ENCODE results near the gene CRTC3.
"Not testable (repeated sequence)": the region's sequence is repeated elsewhere in the genome, so short reads cannot be mapped to it uniquely, and the experiment has no call there.

Gene CRTC3

DNA sequence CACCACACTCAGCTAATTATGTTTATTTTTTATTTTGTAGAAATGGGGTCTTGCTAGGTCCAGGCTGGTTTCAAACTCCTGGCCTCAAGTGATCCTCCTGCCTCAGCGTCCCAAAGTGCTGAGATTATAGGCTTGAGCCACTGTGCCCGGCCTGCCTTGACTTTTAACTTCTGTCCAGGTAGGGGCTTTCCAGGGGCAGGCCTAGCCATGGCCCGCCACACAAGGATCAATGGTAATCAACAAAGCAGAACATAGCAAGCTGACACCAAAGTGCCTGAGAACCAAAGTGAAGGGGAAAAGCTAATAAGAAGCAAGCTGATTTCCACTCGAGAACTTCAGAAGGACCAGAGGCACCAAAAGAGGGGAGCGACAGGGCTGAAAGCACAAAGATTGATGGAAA lies 9.4 kb upstream of the CRTC3 start:
- no peak for DNase-seq (ENCODE audit: low read depth, low spot score)

DNA sequence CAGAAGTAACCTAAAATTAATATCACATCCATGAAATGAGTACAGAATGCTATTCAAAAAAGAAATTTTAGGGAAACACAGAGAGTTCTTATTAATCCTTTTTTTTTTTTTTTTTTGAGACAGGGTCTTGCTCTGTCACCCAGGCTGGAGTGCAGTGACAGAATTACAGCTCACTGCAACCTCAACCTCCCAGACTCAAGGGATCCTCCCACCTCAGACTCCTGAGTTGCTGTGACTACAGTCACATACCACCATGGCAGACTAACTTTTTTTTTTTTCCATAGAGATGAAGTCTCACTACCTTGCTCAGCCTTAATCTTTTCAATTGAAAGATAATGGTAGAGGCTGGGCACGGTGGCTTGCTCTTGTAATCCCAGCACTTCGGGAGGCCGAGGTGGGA lies 6.3 kb upstream of the CRTC3 start:
- DNase-seq (ENCODE audit: low read depth, low spot score) = no peak

DNA sequence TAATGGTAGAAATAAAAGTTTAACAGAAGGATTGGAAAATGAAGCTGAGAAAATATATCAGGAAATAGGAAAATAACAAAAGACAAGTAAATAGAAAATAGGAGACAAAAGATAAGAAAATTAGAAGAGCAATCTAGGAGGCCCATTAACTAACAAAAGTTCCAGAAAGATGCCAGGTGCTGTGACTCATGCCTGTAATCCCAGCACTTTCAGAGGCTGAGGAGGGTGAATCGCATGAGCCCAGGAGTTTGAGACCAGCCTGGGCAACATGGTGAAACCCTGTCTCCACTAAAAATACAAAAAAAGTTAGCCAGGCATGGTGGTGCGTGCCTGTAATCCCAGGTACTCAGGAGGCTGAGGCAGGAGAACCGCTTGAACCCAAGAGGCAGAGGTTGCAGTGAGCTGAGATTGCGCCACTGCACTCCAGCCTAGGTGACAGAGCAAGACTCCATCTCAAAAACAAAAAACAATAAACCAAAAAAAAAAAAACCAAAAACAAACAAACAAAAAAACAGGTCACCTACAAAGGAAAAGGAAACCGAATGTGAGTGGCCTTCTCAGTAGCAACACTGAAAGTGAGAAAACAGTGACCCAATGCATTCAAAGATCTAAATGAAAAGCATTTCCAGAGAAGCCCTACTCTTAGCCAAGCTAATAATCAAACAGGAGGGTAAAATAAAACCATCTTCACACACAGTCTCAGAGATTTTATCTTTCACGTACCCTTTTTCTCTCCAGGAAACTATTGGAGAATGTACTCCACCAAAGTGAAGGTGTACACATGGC lies 5.5 kb upstream of the CRTC3 start:
- DNase-seq (ENCODE audit: low read depth, low spot score) = not testable (repeated sequence)

DNA sequence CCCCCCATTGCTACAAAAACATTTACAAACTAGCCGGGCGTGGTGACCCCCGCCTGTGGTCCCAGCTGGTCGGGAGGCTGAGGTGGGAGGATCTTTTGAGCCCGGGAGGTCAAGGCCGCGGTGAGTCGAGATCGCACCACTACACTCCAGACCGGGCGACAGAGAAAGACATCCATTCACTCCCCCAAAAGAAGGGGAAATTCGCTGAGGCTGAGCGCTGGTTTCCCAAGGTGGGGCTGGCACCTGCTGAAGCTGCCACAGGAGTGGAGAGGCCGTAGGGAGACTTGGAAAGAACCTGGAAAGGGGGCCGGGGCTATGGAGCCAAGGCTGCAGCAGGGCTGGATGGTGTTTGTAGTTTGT lies 732 bp upstream of the CRTC3 start:
- DNase-seq (ENCODE audit: low read depth, low spot score) = no peak

DNA sequence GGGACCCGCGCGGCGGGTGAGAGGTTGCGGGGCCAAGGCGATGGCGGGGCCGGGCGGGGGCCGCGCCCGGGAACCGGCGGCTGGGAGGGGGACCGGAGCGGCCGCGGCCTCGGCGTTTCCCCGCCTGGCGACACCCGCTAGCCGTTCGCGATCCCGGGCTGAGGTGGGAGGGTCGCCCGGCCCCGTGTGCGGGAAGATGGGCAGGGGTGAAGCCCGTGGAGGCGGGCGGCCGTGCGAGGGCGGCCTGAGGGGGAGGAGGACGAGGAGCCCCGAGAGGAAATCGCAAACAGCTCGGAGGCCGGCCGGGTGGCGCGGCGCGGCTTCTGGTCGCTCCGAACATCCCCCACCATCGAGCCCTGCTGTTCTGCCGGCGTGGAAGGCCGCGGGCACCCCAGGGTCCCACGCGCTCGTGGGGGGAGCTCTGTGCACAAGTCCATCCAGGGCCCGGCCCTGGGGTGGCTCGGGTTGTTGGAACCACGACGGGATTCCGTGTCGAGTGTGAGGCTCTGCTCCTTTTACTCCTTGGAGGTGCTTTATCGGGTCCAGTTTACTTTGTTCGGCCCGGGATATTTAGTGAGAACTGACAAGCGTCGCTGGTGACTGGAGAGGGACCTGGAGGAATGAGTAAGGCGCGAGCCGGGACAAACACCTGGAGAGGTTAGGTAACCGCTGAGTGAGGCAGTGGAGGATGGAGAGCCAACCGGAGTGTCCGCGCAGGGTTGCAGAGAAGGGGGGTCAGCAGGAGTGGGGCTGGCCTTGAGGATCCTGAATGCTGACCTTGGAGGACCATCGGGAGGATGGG lies 728 bp downstream of the CRTC3 start:
- DNase-seq (ENCODE audit: low read depth, low spot score) = peak; percentile 15

DNA sequence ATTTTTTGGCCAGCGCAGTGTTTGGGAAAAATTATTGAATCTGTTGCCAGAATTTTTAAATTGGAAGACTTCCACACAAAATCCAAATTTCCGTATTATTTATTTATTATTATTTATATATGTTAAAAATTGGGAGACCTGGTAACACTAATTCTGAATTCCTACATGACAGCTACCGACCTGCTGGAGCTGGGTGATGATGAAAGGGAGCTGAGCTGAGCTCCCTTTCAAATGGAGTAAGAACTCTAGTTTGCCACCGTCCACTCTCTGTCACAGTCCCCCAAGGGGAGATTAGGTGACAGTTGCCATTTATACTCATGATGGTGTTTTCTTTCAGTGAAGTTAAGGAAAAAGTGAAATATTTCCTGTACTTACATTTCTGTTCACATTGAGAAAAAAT lies 1.4 kb downstream of the CRTC3 start:
- no peak for DNase-seq (ENCODE audit: low read depth, low spot score)

DNA sequence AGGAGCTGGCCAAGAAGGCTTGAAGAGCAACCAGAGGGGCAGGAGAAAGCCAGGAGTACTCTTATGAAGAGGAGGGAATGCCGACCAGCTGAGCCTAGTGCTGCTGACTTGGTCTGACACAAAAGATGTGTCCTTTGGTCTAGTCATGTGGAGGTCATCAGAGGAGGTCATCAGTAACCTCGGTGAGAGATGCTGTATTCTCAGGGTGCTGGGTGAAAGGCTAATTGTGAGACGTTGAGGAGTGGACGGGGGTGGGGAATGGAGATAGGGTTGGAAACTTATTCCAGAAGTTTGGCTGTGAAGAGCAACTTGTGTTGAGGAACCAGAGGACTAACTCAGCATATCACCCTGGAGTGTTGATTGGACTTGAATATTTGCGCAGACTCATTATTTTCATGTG lies 5.5 kb downstream of the CRTC3 start:
- no peak for DNase-seq (ENCODE audit: low read depth, low spot score)

DNA sequence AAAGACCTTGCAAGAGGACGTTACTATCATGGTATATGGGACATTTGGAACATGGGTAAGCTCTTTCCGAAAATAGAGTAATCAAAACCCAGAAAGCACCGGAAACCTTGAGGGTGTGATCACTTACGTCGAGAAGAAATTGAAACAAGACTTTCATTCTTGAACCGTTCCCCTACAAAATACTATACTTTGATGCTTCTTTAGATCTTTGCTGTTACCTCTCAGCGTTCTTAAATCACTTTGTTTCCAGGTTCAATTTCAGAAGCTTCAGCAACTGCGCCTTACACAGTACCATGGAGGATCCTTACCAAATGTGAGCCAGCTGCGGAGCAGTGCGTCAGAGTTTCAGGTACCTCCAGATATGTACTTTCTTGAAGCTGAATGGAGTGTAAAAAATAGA lies 10.1 kb downstream of the CRTC3 start:
- DNase-seq (ENCODE audit: low read depth, low spot score) = no peak

DNA sequence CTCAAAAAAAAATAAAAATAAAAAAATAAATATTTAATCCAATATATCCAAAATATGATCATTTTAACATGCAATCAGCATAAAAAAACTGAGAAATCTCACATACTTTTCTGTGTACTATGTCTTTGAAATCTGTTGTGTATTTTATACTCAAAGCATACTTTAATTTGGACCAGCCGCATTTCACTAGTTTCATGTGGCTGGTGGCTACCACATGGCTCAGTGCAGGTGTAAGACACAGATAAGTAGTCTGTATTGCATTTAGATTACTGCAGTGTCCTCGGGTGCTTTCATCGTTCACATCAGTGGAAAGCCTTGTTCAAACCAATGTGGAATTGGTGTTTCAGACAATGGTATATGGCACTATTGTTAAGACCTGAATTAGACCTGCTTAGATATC lies 11.0 kb downstream of the CRTC3 start:
- no peak for DNase-seq (ENCODE audit: low read depth, low spot score)

DNA sequence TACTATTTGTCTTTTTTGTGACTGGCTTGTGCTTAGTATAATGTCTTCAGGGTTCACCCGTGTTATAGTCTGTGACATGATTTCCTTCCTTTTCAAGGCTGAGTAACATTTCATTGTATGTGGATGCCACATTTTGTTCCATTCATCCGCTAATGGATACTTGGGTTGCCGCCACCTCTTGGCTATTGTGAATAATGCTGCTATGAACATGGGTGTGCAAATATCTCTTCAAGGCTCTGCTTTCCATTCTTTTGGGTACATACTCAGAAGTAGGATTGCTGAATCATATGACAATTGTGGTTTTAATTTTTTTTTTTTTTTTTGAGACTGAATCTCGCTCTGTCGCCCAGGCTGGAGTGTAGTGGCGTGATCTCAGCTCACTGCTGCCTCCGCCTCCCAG lies 15.4 kb downstream of the CRTC3 start:
- no peak for DNase-seq (ENCODE audit: low read depth, low spot score)

DNA sequence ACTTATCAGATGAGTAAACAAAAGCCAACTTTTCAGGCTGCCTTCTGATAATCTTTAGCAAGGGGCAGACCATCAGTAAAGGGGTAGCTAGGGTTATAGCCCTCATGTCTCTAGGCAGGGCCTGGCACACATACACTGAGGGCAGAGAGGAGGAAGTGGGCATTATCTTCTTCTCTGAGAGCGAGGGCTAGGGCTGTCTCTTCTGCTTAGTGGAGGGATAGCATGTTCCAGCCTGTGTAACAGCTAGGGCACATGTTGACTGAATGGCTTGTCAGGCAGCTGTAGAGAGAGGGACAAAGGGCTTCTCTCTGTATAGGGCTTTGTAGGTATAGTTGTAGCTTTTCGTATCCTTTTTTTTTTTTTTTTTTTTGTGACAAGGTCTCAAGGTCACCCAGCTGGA lies 17.8 kb downstream of the CRTC3 start:
- no peak for DNase-seq (ENCODE audit: low read depth, low spot score)

DNA sequence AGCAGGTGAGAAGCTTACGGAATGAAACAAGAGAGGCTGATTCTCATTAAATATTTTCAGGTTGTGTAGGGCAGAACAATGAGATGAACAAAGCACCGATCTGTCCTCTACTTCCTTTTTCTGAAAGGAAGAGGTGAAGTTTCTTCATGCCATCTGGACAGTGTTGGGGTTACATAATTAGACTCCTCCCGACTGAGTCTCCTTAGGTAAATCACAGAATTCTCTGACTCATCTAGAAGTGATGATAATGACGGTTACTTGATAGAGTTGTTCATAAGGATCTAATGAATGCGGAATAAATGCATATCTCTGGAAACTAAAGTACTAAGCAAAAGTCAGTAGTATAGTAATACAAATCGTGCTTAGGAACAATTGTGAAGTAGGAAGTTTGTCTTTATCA lies 21.2 kb downstream of the CRTC3 start:
- no peak for DNase-seq (ENCODE audit: low read depth, low spot score)

DNA sequence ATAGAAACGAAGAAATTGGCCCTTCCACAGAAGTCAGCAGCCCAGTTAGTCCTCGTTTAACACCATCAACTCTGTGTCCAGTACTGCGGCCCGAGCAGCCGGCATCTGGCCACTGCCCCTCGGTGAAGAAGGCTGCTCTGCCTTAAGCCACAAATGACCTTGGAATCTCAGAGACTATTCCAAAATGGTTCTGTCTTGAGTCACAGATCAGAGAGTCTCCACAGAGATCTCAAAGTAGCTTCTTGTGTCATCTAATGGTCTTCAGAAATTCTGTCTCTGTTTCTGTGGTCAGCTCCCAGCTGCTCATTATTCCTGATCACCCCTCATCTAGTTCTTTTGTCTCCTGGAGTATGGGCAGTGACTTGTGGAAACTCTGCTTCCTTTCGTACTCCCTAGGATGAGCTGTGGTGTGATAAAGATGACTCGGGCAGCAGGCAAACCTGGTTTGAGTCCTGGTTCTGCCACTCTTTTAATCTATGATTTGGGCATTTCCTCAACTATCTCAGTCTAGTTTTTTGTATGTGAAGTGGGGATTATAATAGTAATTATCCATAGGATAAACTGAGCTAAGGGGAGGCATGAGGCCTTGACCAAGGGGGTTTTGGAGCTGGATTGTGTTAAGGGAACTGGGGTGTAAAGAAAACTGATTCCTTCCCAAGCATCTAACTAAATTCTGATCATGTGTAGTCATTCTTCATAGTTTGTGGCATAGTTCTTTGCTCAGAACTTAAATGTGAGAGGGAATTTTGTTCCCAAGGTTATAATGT lies 22.6 kb downstream of the CRTC3 start:
- DNase-seq (ENCODE audit: low read depth, low spot score) = no peak

DNA sequence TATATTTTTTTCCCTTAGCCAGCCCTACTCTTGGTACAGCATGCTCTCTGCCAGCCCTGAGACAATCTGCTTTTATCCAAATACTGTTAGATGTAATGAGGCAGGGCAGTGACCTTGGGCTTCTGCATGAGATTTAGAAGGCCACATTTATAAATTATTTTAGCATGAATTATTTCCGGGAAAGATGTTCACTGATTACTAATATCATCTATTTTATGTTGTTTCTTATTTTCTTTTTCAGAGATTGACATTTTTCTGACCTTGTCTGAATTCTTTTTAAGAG lies 23.1 kb downstream of the CRTC3 start:
- no peak for DNase-seq (ENCODE audit: low read depth, low spot score)

DNA sequence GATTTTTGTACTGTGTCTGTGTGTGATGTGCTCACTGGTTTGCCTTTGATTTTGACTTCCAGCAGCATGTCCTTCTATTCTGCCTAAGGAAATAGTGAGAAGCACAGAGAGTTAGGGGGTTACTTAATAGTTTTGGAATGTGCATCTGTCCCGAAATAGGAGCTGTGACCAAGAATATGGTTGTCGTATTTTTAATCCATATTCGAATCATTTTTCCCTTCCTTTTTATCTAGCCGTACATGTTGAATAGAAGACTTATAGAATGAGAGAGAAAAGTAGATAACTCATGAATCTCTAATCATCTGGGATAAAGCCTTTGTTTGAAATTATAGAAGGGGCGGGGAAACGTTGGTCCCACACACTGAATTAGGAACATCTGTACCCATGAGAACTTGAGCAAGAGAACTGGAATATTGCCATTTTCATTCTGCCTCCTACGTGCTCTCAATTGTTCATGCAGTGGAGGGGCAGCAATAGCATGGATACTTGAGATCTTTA lies 23.6 kb downstream of the CRTC3 start:
- no peak for DNase-seq (ENCODE audit: low read depth, low spot score)

DNA sequence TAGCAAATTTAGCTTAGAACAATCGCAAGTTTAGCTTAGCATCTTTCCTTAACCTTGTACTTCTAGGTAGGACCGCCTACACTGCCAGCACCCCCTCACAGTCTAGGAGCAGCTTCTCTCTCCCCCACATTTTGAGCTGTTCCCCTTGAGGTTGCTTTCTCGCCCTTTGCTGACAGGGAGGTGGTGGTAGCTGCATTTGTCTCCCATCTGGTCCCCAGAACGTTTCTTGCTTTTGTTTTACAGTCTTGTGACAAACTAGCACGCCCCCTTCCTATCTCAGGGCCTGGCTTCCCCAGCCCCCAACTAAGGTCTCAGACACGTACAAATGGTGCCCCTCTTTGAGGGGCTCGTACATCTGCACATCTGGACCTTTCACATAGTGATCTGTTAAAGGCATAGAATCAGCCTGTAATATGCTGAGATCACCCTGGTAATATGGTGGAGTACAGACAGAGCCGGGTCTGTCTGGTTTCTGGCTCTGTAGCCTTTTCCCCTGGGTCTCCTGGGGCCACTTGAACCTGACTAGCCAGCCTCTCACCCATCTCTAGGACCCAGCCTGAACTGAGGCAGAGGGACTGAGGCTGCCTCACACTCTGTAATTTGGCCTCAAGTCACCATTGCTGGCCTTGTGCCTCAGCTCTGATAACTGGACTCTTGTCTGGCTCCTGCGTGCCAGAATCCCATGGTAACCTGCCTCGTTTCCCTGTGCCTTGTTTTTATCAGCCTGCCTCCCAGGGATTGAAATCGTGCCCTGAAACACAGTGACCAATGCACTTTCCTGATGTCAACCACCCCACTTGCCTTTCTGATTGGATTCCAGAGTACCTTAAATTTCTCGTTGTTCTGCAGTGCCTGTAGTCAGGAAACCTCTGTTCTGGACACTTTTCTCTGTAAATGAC lies 27.7 kb downstream of the CRTC3 start:
- no peak for DNase-seq (ENCODE audit: low read depth, low spot score)

DNA sequence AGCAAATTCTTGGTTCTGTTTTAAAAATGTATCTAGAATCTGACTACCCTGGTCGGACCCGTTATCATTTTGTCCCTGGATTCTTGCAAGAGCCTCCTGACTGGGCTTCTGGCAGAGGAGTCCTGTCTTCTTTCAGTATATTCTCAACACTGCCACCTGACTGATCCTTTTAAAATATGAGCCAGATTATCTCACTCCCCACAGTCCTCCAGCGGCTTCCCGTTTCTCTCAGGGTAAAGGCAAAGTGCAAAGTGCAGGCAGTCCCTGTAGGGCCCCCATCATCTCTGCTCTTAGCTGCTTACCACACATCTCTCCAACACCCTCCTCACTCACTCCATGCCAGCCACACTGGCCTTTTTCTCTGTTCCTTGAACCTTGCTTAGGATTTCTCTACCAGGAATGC lies 28.4 kb downstream of the CRTC3 start:
- no peak for DNase-seq (ENCODE audit: low read depth, low spot score)

DNA sequence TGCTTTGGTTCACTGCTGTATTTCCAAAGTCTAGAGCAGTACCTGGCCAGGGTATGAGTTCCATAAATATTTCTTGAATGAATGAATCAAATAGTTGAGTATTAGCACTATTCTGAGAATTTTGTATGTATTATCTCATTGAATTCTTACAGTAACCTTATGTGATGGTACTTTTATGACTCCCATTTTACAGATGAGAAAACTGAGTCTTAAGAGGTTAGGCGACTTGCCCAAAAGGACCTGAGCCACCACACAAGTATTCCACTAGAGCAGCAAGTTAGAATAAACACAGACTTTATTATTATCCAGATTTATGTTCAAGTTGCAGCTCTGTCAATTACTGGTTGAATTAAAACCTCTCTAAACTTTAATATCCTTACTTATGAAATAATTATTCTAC lies 29.4 kb downstream of the CRTC3 start:
- DNase-seq (ENCODE audit: low read depth, low spot score) = no peak

DNA sequence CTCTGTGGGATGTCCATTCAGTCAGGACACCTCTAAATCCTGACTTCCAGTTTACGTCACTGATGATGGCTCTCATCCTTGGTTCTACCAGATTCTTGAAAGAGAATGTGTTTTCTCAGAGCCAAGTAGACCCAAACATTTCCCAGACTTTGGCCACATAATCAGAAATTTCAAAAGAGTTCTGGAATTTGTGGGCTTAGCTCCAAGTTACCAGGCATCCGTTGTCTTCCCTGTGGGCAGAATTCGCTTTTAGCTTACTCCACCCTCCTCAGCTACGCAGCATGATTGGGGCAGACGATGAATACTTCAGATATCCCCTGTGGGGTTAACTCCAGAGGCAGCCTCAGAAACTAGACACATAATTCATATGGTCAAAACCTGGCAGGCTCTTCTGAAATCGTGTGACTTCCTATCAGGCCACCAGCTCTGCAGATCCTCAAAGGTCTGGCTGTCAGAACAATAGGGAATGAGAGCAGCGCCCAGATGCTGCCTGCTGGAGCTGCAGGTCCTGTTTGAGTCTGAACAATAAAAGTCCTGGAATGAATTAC lies 30.6 kb downstream of the CRTC3 start:
- no peak for DNase-seq (ENCODE audit: low read depth, low spot score)

DNA sequence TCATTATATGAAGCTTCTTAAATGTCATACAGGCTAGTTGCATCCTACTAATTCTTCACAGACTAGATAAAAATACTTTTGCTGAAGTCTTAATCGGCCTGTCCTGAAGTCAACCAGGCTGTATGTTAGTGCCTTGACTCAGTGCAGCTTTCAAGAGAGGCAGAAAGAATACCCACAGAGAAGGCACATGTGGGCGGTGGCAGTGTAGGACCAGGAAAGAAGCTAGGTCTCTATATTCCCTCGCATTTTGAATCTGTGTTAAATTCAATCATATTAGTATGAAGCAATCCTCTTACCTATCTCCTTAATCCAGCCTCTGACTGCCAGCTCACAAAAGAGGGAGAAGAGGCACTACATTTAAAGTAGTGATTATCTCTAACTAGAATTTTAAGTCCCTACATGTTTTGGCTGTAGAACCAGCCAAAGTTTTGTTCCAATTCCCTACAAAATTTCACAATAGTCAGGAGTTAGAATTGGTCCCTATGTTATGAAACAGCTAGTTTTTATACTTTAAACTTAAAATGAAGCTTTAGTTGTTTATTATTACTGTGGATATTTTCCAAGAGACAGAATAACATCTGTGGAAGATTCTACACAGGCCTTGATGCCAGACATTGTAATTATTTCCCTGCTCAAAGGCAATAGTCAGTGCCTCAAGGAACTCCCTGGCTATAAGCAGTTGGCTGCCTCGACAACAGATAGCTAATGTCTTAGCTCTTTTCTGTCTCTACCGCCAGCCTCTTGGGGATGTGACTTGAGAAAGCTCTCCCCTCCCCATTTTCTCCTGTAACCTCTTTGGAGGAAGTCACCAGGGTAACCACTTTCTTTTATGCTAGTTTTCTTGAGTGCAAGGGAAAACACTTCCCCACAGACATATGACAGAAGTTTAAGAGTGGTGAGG lies 31.9 kb downstream of the CRTC3 start:
- DNase-seq (ENCODE audit: low read depth, low spot score) = no peak

All from iPS DF 19.7 (cell line).